C4-2B (cell line): ENCODE measurements around the gene HSD11B1.

Experiments
- ZFX ChIP-seq: fragments of 450-650 bp; IDR thresholded peaks from 2 replicates; pipeline ENCODE4 v1.6.1; 2017
- TF ChIP-seq, protein P1 (sequence below): fragments of 450-650 bp; conservative IDR thresholded peaks from 2 replicates; pipeline ENCODE4 v1.5.1; 2017; ENCODE audit warnings: mild to moderate bottlenecking

DNA sequence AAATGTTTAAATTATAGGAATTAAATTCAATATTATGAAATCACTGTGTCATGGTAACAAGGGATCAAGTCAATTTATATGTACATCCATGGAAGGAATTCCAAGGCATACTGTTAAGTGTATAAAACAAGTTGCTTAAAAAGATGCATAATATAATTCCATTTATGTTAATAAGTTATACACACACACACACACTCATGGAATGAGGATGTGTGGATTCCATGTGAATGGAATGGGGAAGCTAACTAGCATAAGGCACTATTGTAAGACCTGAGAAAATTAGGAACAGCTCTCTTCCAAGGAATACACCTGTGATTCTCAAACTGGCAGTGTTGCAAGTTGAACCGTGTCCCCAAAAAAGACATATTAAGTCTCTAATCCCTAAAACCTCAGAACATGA is 33.6 kb downstream of the HSD11B1 start:
- TF ChIP-seq, protein P1, sequence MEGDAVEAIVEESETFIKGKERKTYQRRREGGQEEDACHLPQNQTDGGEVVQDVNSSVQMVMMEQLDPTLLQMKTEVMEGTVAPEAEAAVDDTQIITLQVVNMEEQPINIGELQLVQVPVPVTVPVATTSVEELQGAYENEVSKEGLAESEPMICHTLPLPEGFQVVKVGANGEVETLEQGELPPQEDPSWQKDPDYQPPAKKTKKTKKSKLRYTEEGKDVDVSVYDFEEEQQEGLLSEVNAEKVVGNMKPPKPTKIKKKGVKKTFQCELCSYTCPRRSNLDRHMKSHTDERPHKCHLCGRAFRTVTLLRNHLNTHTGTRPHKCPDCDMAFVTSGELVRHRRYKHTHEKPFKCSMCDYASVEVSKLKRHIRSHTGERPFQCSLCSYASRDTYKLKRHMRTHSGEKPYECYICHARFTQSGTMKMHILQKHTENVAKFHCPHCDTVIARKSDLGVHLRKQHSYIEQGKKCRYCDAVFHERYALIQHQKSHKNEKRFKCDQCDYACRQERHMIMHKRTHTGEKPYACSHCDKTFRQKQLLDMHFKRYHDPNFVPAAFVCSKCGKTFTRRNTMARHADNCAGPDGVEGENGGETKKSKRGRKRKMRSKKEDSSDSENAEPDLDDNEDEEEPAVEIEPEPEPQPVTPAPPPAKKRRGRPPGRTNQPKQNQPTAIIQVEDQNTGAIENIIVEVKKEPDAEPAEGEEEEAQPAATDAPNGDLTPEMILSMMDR: no peak
- TF ChIP-seq ZFX: no peak
